ENCODE data around the gene PDE4B.

Gene PDE4B

DNA sequence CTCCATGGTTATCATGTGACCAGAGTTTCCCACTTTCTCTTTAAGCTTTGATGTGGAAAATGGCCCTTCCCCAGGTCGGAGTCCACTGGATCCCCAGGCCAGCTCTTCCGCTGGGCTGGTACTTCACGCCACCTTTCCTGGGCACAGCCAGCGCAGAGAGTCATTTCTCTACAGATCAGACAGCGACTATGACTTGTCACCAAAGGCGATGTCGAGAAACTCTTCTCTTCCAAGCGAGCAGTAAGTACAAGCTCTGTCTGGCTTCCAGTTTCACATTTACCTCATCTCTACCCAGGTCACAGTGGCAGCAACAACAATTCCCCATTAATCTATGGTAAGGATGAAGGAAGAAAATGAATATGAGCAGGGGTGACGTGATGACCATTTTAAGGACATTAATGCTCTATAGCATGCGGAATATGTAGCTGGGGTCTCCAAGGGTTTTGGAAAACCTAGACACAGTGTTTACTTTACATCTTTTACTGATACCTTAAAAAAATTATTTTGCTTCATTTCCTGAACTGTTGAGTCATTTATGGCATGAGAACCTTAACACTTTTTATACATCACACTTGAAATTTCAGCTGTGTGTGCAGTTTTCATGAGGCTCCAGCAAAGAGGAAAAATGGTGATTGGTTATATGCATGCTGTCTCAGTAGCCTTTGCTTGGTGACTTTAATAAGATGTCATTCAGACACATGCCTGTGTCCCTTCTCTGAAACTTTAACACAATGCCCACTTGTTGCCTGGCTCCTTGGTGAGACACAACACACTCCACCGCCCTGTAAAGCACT is 454.9 kb downstream of the PDE4B start:
- in situ Hi-C loops (cut with HindIII; ENCODE audit: low sequenced_read_pairs) = no loop called here
- DNase-seq (ENCODE audit: low read depth, low spot score) = no peak
- TF ChIP-seq, protein P1, sequence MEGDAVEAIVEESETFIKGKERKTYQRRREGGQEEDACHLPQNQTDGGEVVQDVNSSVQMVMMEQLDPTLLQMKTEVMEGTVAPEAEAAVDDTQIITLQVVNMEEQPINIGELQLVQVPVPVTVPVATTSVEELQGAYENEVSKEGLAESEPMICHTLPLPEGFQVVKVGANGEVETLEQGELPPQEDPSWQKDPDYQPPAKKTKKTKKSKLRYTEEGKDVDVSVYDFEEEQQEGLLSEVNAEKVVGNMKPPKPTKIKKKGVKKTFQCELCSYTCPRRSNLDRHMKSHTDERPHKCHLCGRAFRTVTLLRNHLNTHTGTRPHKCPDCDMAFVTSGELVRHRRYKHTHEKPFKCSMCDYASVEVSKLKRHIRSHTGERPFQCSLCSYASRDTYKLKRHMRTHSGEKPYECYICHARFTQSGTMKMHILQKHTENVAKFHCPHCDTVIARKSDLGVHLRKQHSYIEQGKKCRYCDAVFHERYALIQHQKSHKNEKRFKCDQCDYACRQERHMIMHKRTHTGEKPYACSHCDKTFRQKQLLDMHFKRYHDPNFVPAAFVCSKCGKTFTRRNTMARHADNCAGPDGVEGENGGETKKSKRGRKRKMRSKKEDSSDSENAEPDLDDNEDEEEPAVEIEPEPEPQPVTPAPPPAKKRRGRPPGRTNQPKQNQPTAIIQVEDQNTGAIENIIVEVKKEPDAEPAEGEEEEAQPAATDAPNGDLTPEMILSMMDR (IDR thresholded peaks at IDR 0.05; ENCODE audit: low read depth, low read length) = no peak
- no peak overlapping the region for H3K4me3 ChIP-seq (ENCODE audit: low read depth, low read length)

DNA sequence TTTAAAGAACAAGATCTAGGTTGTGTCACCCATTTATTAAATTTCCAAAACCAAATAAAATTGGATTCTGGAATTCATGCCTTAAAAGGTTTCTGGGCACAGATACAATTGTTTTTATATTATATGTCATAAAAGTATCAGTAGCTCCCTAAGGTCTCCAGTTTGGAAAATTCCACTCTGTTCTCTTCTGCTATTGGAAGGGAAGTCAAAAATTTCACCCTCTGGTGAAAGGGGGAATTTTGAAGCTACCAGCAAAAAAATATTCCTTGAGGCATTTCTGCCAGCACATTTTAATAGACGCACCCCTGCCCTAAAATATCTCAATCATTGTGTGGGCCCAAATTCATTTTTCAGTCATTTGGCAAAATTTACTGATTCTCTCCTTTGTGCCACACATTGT is 455.6 kb downstream of the PDE4B start:
- DNase-seq (ENCODE audit: low read depth, low spot score) = no peak
- in situ Hi-C loops (cut with HindIII; ENCODE audit: low sequenced_read_pairs) = no loop called here
- TF ChIP-seq, protein P1 (IDR thresholded peaks at IDR 0.05; ENCODE audit: low read depth, low read length) = no peak
- H3K4me3 ChIP-seq (ENCODE audit: low read depth, low read length) = no peak overlapping the region

DNA sequence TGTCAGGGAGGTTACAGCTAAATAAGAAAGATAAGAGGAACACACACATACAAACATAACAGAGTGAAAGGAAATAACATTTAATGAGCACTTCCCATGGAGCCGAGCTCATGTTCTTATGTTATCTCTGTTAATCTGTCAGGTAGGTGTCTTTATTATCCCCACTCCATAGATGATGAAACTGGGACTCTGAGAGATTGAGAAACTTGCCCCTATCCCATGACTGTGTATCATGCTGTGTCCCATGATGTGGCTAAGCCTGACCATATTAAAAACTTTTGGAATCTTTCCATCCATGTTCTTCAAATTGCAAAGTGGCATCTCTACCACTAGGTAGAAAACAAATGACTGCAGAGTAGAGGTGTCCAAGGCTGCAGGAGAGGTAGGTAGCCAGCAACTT is 456.1 kb downstream of the PDE4B start:
- TF ChIP-seq, protein P1 (IDR thresholded peaks at IDR 0.05; ENCODE audit: low read depth, low read length) = no peak
- no peak overlapping the region for H3K4me3 ChIP-seq (ENCODE audit: low read depth, low read length)
- no peak for DNase-seq (ENCODE audit: low read depth, low spot score)
- in situ Hi-C loops (cut with HindIII; ENCODE audit: low sequenced_read_pairs) = no loop called here

DNA sequence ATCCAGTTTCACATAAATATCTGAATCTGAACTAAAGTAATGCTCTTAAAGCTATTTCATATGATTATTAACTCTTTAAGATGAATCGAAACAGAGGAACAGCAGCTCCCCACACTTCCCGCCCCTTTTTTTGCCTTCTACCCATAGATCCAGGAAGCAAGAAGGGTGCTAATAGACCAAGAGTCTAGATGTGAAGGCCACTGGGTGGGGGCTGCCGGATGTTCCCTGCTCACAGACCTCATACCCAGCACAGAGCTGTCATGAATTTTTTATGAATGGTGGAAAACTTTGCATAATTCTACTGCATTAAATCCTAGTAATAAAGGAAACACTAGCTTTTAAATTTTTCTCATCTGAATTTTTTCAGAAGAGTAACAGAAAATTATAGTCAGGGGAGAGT is 457.4 kb downstream of the PDE4B start:
- TF ChIP-seq, protein P1 (IDR thresholded peaks at IDR 0.05; ENCODE audit: low read depth, low read length) = no peak
- no peak overlapping the region for H3K4me3 ChIP-seq (ENCODE audit: low read depth, low read length)
- DNase-seq (ENCODE audit: low read depth, low spot score) = no peak

DNA sequence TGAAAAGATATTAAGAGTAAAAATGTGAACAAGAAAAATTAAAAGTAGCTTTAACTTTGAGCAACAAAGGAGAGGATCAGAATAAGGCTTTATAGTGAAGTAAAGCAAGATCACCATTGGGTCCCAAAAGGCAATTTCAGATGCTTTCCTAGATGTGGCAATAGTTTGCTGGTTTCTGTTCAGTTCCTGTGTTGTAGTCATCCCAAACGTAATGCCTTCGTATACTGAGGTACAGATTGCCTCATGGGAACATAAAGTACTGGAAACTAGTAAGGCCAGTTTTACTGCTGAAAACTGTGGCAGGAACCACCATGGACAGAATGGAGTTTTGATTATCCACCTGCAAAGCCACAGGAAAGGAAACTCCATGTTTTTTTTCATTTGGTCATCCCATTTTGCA is 457.8 kb downstream of the PDE4B start:
- H3K4me3 ChIP-seq (ENCODE audit: low read depth, low read length) = no peak overlapping the region
- DNase-seq (ENCODE audit: low read depth, low spot score) = no peak
- TF ChIP-seq, protein P1 (IDR thresholded peaks at IDR 0.05; ENCODE audit: low read depth, low read length) = no peak
- in situ Hi-C loops (cut with HindIII; ENCODE audit: low sequenced_read_pairs) = loop anchor here (25.0 kb wide), 1 partner anchor 187 kb away; no protein-coding TSS in a partner anchor

More for the DNA sequence above, 457.4 kb downstream of the PDE4B start:
- in situ Hi-C loops (cut with HindIII; ENCODE audit: low sequenced_read_pairs) = loop anchor here (25.0 kb wide), 1 partner anchor 187 kb away; no protein-coding TSS in a partner anchor

DNA sequence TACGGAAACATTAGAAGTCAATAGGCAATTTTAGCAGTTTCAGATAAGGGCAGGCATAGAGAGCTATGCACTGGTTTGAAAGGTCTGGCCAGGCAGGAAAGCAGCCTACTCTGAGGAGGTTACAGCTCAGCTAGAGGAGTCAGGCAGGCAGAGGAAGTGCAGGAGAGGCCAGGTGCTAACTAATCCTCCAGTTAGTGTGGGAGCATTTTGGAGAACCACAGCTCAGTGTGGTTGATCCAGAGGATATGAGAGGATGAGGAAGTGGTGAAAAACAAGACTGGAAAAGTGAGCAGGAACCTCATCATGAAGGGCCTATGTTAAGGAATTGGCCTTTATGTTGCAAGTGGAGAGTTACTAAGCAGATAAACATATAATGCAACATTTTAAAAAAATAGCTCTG is 458.9 kb downstream of the PDE4B start:
- in situ Hi-C loops (cut with HindIII; ENCODE audit: low sequenced_read_pairs) = loop anchor here (25.0 kb wide), 1 partner anchor 186 kb away; no protein-coding TSS in a partner anchor
- DNase-seq (ENCODE audit: low read depth, low spot score) = no peak
- H3K4me3 ChIP-seq (ENCODE audit: low read depth, low read length) = no peak overlapping the region
- TF ChIP-seq, protein P1 (IDR thresholded peaks at IDR 0.05; ENCODE audit: low read depth, low read length) = no peak

Data from astrocyte of the spinal cord (primary cell).